ENCODE data around the gene LIMK2.
A peak's percentile ranks its signal among the peaks of the same experiment; 100 is the strongest.

LIMK2 gene

DNA sequence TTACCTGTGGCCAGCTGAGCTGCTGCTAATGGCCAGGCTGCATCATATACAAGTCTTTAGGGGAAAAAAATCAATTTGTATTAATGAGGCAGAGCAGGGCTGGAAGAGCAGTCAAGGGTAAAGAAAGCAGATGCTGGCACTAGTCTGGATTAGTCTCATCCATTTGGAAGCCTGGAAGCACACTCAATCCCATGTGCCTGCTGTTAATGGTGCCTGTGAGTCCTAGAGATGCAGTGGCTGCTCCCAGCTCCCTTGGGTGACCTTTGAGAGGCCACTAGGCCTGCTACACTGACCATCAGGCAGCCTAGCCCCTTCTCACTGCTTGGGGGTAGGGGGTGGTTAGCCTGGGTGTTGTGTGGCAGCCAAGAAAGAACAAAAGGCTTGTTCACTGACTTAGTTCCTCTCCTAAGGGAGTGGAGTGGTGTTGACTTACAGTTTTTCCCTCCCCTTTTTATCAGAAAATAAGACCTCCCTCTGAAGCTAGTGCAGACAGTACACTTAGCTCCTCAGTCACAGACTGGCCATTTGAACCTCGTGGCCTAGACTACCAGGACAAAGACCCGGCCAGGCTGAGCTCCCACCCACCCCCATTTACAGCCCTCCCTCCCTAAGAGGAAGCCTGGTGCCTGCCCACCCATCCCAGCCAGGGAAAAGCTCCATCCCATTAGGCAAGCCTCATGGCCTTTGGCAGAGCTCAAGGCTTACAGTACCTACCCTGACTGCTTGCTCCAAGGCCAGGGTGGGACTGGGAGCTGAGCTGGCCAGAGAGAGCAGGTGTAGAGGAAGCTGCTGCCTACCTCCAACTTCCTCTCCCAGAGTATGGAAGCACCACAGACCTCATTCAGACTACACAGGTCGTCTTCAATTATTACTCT, 72.4 kb downstream of the LIMK2 start:
- intact Hi-C loops (cut with DNase I): no loop called here
- DNase-seq: no peak

DNA sequence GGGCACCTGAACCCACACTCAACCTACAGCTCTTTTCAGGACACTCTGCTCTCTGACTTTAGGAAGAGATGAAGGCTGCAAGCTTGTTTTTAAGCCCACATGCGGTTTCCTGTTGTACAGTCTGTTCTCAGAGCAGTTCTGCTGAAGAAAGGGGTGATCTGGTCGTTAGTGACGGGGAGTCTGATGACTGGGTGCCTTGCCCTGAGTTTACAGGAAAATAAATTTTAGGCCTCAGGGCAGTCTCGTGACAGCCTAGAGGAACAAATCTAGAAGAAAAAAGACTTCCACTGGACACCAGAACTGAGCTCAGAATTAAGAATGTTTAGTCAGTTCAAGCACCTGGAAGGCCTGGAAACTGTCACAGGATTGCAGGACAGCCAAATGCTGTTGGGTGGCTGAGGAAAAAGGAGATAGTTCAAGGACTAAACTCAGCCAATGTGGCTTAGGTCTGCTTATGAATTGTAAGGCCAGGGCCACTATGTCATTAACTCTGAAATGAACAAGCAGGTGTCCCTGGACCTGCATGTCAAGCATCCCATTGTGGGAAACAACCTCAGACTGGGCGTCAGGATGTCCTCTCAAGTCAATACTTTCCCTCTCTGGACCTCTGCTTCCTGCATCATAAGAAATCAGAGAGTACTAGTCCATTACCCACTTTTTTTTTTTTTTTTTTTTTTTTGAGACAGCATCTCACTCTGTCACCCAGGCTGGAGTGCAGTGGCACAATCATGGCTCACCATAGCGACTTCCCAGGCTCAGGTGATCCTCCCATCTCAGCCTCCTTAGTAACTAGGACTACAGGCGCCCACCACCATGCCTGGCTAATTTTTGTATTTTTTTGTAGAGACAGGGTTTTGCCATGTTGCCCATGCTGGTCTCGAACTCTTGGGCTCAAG, 74.5 kb downstream of the LIMK2 start:
- DNase-seq: no peak
- intact Hi-C loops (cut with DNase I): no loop called here

DNA sequence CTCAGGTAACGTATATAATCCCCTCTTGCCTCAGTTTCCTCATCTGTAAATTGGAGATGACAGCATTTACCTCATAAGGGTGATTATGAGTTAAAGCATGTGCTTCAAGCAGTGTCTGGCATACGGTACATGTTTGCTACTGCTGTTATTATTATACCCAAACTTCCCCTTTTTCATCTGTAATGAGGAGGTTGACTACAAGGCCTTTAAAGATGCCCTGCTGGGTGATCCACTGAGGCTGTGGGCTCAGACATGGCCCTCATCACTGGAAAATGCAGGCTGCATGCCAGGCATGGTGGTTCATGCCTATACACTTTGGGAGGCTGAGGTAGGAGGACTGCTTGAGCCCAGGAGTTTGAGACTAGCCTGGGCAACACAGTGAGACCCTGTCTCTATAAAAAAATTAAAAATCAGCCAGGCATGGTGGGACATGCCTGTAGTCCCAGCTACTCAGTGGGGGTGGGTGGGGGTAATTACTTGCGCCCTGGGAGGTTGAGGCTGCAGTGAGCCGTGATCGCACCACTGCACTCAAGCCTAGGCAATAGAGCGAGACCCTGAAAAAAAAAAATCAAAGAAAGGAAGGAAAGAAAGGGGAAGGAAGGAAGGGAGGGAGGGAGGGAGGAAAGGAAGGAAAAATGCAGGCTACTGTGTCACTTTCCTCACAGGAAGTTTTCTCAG, 75.9 kb downstream of the LIMK2 start:
- no peak for DNase-seq
- intact Hi-C loops (cut with DNase I): no loop called here

DNA sequence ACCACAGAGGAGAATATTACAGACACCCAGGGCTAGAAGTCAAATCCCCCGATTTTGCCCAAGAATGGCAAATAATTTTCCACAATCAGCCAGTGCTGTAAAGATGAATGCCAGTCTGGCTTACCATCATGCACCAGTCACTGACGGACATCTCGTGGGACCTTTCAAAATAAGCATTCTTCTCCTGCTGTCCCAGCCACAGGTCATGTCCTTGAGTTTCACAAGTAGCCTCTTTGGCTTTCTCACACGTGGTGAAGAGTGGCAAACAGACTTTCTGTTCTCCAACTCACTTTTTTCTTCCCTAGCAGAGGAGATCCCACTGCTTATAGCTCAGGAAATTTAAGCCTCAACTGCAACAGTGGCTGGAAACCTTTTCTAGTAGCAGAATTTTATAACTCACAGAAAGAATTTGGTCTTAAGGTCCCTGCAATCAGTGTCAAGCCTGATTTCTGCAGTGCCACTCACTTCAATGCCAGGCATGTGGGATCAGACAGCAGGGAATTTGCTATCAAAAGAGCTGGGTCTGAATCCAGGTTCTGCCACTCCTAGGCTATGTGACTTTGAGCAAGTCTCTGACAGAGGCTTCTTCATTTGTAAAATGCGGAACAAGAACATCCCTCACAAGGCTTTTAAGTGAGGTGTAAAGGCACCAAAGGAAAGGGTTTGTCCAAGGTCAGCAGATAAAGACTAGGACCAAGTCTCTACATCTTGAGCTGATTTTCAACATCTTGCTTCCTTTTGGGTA, 76.6 kb downstream of the LIMK2 start:
- intact Hi-C loops (cut with DNase I): no loop called here
- DNase-seq: no peak

DNA sequence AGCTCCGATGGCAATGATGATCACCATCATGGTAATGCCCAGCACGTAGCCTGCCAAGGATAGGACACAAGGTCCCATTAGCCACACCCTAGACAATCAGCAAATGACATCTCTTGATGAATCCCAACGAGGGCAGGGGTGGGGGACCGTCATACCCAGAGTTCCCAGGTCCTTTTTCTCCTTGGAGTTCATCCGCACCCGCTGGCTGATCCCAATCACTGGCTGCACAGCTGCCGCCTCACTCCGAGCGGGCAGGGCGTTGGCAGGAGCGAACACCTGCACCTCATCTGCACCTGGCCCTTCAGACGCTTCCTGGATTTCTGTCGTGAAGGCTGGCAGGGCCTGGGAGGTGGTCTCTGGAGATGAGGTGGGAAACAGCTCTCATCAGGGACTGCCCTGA, 77.2 kb downstream of the LIMK2 start:
- DNase-seq: no peak
- intact Hi-C loops (cut with DNase I): no loop called here

DNA sequence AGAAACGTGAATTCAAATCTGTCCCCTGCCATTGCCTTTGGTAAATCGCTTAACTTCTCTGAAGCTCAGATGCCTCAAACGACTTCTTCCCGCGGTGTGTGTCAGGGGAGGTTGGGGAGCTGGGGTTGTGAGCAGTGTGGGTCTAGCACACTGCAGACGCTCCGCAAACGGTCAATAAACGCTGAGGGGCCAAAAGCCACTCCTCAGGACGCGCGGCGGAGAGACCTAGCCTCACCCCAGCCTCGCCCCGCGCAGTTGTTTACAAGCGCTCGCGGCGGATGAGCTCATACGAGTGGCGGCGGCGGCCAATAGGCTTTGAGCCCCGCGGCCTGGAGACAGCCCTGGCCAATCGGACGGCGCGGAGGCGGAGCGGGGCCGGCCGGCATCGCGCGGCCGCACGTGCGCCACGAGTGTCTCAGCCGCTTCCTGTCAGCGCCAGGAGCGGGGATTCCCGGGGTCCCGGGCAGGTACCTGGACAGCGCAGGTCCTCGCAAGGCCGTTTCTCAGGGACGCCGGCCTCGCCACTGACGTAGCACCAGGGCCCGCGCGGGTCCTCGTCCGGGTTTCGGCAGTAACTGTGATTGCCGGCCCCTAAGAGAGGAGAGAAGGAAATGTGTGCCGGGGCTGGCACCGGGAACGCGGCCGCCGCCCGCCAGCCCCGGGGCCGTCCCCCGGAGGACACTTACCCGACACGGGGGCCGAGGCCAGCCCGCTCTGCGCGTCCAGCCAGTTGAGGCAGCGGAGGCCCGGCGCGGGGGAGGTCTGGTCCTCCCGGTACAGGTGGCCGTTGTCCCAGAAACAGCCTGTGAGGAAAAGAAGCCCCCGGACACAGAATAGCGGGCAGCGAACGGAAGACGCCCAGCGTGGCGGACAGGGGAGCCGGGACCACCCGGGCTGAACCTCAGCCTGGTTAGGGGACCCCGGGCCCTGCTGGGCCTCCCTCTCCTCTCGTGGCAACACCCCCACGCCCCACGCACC, 78.7 kb downstream of the LIMK2 start:
- DNase-seq: peak; percentile 92 to 99 (median 96)
- intact Hi-C loops (cut with DNase I): loop anchor here (2.0 to 5.0 kb wide), 2 partner anchors 56 to 323 kb away; partner anchors contain the start of genes MORC2, PATZ1 and TUG1

DNA sequence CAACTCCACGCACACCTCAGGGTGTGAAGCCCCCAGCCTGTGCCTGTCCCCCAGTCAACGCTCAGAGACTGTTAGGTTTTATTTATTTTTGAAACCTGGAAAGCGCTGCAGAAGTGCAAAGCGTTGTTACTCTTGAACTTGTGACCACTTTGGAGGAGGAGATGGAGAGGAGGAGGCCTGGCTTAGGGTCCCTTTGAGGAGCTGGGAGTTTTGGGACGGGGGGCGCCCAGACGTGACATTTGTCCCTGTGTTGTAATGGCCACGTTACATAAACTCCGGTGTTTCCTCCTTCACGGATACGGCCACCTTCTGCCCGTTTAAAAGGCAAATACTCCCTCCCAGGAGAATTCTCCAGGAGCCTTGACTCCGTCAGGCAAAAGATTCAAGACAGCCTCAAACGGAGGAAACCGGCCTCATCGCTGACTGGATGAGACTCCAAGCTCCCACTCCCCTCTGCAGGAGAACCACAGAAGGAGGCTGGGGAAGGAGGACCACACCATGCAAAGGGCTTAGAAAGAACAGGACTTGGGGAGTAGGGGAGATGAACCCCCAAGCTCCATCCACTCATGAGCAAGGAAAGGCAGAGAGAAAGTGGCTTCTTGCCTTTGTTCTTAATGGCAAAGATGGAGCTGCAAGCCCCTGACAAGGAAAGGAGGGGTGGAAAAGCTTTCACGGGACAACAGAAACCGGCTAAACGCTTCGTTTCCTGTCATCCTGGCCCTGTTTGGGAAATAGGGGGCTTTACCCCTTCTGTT, 79.6 kb downstream of the LIMK2 start:
- intact Hi-C loops (cut with DNase I): loop anchor here (2.0 to 5.0 kb wide), 2 partner anchors 55 to 324 kb away; partner anchors contain the start of genes MORC2, PATZ1 and TUG1
- DNase-seq: peak in 3 of 10 donors; percentile 24 to 35 (median 27)

DNA sequence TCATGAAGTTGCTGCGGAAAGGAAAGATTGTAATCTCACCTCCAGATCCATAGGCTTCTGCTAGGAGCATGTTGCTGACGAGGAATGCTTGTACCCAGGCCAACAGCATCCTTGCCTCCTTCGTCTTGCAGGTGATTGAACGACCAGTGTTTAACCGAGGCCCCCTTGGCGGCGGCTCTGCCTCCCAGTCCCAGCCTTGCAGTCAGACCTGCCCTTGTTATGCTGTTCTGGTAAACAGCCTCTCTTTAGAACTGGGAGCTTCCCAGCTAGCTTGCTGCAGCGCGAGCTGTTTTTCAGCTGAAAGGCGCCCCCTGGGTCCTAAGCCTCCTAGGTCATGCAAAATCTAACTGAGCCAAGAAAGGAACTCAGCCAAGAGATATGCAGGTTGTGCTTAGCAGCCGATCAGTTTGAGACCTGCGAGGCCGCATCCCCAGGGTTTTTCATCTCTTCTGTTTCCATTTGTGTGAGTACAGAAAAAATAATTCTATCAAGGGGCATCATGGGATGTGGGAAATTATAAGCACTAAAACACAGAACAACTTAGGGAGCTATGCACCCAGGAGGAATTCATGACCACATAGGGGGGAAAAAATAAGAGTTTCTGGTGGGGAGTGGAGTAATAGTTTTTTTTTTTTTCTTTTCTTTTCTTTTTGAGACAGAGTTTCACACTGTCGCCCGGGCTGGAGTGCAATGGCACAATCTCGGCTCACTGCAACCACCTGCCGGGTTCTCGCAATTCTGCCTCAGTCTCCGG, 80.3 kb downstream of the LIMK2 start, which contains the start of gene PIK3IP1:
PIK3IP1 (minus strand) TSS at position 253 of the 754 bp plus-strand sequence; CDS start at position 109, 144 bp downstream.
- intact Hi-C loops (cut with DNase I): loop anchor here (5.0 kb wide), 1 partner anchor 325 kb away; the partner anchor contains the start of genes MORC2 and TUG1
- peak; percentile 83 to 98 (median 91) for DNase-seq

DNA sequence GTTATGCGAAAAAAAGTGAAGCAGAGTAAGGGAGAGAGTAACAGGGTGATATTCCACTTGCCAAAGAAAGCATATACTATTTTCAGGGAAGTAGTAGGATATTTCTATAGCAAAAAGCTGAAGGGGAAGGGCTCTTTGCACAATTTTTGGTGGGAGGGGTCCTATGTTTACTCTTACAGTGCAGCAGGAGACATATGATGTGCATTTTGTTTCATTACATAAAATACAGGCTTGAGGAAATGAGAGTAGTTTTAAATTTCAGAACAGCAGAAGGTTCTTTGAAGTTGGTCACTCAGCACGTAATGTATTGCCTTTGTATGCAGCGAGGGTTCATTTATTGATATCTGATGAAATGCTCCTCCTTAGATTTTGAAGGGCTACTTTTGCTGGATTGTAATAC, 83.3 kb downstream of the LIMK2 start:
- intact Hi-C loops (cut with DNase I): no loop called here
- no peak for DNase-seq

DNA sequence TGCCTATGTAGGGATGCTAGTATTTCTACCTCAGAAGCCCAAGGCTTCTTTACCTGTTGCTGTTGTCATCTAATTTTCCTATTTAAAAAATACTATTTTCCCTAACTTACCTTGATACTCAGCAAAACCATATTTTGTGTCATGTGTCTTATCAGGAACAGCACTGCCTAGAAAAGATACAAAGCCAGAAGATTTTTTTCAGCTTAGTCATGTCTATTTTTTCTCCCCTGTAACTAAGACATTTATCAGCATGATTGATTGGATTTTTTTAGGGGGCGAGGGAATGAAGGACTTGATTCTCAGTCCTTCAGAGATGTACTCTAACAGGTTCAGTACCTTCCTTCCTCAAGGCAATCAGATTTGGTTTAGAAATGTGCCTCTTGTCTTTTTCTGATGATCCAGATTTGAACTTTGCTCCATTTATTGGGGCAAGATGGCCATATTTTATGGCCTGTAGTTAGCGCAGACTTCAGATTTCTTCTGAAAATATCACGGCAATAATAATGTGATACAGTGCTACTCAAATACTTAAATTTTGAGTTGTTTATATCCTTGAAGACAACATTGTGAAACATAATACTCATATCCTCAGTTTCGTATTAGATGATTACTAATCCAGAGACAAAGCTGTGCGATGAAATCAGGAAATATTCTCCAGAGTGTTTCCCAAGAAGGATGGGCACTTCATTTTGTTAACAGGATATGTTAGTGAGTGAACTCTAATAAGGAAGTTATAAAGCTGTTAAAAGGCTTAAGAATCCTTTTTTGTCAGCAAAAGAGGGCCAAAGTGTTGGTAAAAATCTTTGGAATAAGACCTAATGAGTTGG, 83.9 kb downstream of the LIMK2 start:
- intact Hi-C loops (cut with DNase I): no loop called here

DNA sequence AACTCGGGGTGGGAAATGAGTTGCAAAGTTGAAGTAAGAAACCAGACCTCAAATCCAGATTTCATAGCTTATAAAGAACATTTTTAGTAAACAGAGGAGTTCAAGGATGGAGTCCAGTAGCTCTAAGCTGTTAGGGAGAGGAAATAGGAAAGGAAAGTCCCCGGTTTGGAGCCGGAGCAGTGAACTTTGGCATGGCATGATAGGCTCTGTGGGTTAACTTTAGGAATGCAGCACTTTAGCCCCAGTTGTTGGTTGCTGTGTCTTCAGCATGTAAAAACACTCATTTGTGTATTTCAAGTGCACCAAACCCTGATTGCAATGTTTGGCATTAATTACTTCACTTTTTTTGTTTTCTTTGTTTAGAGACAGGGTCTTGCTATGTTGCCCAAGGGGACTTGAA, 88.8 kb downstream of the LIMK2 start:
- intact Hi-C loops (cut with DNase I): no loop called here
- no peak for DNase-seq

More for the DNA sequence above, 83.9 kb downstream of the LIMK2 start:
- DNase-seq: no peak

DNA sequence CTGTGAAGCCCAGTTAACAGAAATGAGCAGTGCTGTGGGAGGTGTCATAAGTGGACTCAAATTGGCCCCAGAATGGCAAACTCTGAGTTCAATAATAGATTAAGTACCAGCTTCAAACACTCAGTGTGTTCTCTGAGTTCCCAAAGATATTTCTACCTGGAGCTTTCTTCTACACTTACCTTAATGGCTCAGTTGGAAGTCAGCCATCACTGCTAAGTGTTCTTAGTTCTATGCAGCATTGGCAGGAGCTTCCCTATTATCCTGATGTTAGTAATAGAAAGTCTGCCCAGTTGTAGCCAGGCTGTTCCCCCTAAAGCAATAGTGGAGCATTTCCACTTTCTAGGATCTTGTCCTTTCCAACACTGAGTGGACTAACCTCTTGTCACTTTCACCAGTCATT, 89.9 kb downstream of the LIMK2 start:
- intact Hi-C loops (cut with DNase I): no loop called here
- no peak for DNase-seq

DNA sequence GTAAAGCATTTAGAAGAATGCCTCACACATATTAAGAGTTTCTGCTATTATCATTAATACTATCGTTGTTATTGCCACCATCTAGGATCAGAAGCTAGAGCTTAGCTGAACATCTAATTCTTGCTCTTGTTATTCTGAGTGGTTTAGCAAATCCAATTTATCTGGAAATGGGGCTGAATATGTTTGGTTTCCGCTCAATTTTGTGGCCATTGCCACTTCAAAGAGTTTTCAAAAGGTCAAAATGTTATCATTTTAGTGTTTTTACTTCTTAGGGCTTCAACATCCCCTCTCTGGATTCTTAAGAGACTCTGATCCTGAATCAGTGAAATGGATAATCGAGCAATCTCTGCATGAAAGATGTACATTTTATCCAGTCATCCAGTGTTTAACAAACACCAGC, 90.4 kb downstream of the LIMK2 start:
- intact Hi-C loops (cut with DNase I): no loop called here
- DNase-seq: no peak

DNA sequence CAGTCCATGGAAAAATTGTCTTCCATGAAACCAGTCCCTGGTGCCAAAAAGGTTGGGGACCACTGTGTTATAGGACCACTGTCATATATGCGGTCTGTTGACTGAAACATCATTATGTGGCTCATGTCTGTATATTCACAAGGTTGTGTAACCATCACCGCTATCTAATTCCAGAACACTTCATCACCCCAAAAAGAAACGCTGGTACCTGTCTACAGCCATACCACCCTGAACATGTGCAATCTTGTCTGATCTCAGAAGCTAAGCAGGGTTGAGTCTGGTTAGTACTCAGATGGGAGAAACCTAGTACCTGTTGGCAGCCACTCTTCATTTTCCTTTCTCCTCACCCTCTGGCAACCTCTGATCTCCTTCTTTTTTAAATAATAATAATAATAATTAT, 93.1 kb downstream of the LIMK2 start:
- DNase-seq: no peak
- intact Hi-C loops (cut with DNase I): no loop called here

DNA sequence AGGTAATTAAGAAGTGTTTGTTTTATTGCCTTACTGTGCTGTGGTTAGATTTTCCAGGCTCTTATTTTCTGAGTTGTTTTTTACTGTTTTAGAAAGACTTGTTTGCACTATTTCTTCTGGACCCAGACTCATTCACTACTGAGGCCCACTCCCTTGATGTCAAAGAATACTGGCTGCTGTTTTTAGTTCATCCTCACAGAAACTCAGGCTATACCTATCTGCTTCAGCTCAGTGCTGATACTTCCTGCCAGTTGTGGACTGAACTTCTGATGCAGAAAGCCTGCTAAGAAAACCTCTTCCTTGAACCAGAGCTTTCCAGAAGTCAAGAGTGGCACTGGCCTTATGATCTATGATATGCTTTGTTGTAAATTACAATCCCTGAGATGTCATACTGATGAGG, 96.1 kb downstream of the LIMK2 start:
- intact Hi-C loops (cut with DNase I): no loop called here
- DNase-seq: no peak
